KG1 (cell line): ENCODE measurements around the gene ATP6V1B1.

Experiments
- DNase-seq: peaks from one replicate; lab custom pipeline; 2025; lab: John Stamatoyannopoulos, UW

Gene ATP6V1B1

GRCh38 chr2:70927138-70927537 lies 8.6 kb upstream of the ATP6V1B1 start:
- DNase-seq: no peak

- no peak for DNase-seq
Observed at GRCh38 chr2:70927641-70928040, 8.1 kb upstream of the ATP6V1B1 start.

- DNase-seq: no peak
Observed at GRCh38 chr2:70928366-70928765, 7.3 kb upstream of the ATP6V1B1 start.

- DNase-seq: no peak
Observed at GRCh38 chr2:70930371-70931329, 5.0 kb upstream of the ATP6V1B1 start.

DNA sequence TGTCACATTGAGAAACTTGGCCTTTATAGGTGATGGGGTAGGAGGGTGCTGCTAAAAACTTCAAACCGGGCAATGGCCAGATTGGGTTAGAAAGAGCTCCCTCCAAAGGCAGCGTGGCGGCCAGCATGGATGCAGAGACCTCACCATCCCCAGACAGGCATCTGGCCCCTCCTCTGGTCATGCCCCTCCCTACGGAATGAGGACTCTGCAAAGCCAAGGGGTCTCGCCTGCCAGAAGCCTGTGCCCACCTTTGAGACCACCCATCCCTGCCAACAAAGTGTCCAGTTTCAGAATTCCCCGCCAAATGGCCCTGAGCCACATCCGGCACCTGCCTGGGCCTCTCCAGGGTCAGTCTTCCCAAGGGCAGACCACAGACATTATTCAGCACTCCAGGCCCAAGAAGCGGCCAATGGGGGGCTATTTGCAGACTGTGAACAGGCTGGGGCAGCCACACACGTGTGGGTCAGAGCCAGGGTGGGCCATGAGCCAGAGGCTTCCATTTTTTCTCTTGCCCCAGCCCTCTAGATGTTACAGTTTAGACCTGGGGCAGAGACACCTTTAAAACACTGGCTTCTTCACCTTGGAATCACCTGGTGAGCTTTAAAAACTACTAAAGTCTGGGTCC lies 4.2 kb upstream of the ATP6V1B1 start:
- DNase-seq: no peak

- DNase-seq: no peak
Observed at GRCh38 chr2:70932631-70933230, 3.0 kb upstream of the ATP6V1B1 start.

- DNase-seq: no peak
Observed at GRCh38 chr2:70934981-70935380, 719 bp upstream of the ATP6V1B1 start.

- no peak for DNase-seq
Observed at GRCh38 chr2:70936165-70936978, 672 bp downstream of the ATP6V1B1 start.

DNA sequence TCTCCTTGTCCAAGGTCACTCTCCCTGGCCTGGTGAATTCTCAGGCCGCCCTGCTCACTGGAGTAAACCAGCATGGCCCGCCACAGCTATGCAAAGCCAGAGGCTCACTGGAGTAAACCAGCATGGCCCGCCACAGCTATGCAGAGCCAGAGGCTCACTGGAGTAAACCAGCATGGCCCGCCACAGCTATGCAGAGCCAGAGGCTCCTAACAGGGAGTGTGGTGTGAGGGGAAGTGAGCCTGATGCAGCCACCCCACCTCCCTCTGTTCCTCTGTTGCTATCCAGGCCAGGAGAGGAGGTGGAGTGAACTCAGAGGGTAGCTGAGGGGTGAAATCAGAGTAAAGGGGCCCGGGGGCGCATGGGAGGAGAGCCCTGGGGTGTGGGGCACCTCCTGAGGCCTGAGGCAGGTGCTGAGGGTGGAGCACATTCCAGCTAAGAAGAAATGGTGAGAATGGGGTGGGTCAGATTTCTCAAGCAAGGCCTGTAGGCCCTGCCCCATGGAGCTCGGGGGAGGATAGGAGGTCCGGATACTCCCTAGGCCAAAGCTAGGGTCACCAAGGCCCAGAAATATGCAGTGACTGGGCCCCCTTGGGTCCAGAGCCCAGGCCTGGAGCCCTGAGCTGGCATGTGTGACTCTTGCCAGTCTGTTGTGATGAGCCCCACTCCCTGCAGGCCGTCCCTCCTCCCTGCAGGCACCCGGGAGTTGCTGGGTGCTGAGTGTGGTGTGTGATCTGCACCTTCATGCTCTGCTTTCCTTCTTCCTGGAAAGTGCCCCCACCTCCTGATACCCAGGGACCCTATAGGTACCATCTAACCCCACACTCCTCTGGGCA lies 1.5 kb downstream of the ATP6V1B1 start:
- no peak for DNase-seq

- DNase-seq: no peak
Observed at GRCh38 chr2:70937866-70938585, 2.3 kb downstream of the ATP6V1B1 start.

DNA sequence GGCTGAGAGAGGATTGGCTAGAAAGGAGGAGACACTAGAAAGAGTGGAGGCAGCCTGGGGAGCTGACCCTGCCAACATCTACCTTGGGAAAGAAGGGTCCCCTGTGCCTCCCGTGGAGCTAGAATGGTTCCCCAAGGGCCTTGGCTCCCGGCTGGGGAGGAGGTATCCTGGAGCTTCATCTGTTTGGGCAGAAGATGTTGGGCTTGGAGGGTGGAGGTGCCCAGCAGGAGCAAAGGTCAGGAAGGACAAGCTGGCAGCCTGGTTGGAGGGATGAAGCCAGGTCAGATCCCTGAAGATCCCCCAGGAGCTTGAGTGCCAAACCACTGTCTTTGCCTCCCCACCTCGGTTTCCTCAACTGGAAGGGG lies 2.9 kb downstream of the ATP6V1B1 start:
- DNase-seq: no peak

GRCh38 chr2:70939001-70939838 lies 3.5 kb downstream of the ATP6V1B1 start:
- DNase-seq: no peak

DNA sequence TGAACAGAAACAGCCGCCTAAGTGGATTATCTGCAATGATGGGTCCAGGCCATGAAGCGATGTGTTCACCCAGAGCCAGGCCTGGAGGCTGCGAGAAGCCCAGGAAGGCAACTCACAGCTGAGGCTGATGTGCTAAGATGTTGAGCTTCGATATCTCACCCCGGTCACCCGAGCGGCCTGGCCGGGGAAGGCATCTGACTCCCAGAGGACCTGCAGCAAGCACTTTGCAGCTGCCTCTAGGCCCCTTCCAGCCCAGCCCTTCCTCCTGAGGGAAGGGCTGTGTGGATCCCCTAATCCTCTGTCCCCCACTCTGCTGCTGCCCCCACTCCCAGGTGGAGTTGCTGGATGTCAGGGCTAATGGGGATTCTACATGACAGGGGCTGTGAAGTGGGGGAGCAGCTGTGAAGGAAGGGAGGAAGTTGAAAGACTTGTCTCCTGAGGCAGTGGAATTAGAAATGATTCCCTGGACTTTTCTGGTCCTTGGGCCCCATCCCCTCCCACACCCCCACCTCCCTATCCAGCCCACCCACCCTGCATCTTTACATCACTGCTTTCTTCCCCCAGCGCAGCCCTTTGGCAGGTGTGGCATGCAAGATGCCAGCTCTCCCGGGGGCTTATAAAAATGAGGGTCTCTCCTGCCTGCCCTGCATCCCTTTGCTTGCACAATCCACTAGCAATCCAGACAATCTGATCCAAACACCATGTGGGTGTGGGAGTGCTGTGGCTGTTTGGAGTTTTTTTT lies 4.3 kb downstream of the ATP6V1B1 start:
- no peak for DNase-seq

- no peak for DNase-seq
Observed at GRCh38 chr2:70941186-70941585, 5.5 kb downstream of the ATP6V1B1 start.

GRCh38 chr2:70941701-70942100 lies 6.0 kb downstream of the ATP6V1B1 start:
- no peak for DNase-seq

- DNase-seq: no peak
Observed at GRCh38 chr2:70942396-70943204, 6.9 kb downstream of the ATP6V1B1 start.

GRCh38 chr2:70943205-70943871 lies 7.6 kb downstream of the ATP6V1B1 start:
- no peak for DNase-seq
